ENCODE measurements around the gene CERS6. TPM values are rescaled to one million over a fixed set of nuclear protein-coding genes. Genes with fewer than 3 reads are reported as not detected.

CERS6 gene
- total RNA-seq, 1 experiment from 2014 or later: 30.3 TPM

DNA sequence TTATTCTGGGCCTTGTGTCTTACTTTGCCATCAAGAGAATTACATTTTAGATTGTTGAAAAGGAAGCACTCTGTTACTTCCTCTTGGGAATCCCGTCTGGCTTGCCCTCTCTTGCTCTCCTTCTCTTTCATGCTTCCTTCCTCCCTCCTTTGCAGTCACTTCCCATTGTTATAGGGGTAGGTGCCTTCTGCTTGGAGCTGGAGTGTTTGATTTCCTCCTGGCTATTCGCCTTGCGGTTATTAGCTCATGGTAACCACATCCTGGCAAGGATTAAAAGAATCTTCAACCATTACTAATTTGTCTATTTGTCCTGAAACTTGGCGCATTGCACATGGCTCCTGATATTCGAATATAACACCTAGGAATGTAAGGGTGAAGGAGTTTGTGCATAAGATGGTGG is 115.0 kb downstream of the CERS6 start:
- no peak for ATAC-seq
- POLR2A ChIA-PET: no interaction called here
- no peaks in the 10 kb centered on the region for H3K27me3 ChIP-seq (ENCODE audit: control insufficient read depth, insufficient read depth, low read length)
- H3K9me3 ChIP-seq (ENCODE audit: control insufficient read depth, insufficient read depth, low read depth, low read length): no peaks in the 10 kb centered on the region
- no peak for DNase-seq (ENCODE audit: low read depth, low spot score)
- intact Hi-C loops (cut with micrococcal nuclease; ENCODE audit: unreplicated experiment): no loop called here
- H3K4me3 ChIP-seq (ENCODE audit: low read depth in 2 of 2, low read length in 2 of 2): no peak overlapping the region
- TF ChIP-seq SIN3A (IDR thresholded peaks at IDR 0.05; ENCODE audit: borderline replicate concordance, insufficient read depth, low read depth, low read length): no peak
- no peak for TF ChIP-seq POLR2AphosphoS5 (IDR thresholded peaks at IDR 0.05; ENCODE audit: low read depth, low read length)
- TF ChIP-seq, protein P1, sequence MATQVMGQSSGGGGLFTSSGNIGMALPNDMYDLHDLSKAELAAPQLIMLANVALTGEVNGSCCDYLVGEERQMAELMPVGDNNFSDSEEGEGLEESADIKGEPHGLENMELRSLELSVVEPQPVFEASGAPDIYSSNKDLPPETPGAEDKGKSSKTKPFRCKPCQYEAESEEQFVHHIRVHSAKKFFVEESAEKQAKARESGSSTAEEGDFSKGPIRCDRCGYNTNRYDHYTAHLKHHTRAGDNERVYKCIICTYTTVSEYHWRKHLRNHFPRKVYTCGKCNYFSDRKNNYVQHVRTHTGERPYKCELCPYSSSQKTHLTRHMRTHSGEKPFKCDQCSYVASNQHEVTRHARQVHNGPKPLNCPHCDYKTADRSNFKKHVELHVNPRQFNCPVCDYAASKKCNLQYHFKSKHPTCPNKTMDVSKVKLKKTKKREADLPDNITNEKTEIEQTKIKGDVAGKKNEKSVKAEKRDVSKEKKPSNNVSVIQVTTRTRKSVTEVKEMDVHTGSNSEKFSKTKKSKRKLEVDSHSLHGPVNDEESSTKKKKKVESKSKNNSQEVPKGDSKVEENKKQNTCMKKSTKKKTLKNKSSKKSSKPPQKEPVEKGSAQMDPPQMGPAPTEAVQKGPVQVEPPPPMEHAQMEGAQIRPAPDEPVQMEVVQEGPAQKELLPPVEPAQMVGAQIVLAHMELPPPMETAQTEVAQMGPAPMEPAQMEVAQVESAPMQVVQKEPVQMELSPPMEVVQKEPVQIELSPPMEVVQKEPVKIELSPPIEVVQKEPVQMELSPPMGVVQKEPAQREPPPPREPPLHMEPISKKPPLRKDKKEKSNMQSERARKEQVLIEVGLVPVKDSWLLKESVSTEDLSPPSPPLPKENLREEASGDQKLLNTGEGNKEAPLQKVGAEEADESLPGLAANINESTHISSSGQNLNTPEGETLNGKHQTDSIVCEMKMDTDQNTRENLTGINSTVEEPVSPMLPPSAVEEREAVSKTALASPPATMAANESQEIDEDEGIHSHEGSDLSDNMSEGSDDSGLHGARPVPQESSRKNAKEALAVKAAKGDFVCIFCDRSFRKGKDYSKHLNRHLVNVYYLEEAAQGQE (IDR thresholded peaks at IDR 0.05; ENCODE audit: insufficient read depth in 1 of 2, low read depth in 2 of 2, low read length in 1 of 2): no peak
- CTCF ChIA-PET: no interaction called here
- H3K27ac ChIP-seq (ENCODE audit: low read length): no peak overlapping the region
- no peaks in the 10 kb centered on the region for H3K4me1 ChIP-seq (ENCODE audit: control insufficient read depth, insufficient read depth, low read length)
- BruUV-seq (replicated peaks): no TSS peak
- H3K36me3 ChIP-seq (ENCODE audit: control insufficient read depth, insufficient read depth, low read length): no peaks in the 10 kb centered on the region
- in situ Hi-C loops (cut with HindIII; ENCODE audit: low pct_unique_long_range_greater_than_20kb, low sequenced_read_pairs): no loop called here

DNA sequence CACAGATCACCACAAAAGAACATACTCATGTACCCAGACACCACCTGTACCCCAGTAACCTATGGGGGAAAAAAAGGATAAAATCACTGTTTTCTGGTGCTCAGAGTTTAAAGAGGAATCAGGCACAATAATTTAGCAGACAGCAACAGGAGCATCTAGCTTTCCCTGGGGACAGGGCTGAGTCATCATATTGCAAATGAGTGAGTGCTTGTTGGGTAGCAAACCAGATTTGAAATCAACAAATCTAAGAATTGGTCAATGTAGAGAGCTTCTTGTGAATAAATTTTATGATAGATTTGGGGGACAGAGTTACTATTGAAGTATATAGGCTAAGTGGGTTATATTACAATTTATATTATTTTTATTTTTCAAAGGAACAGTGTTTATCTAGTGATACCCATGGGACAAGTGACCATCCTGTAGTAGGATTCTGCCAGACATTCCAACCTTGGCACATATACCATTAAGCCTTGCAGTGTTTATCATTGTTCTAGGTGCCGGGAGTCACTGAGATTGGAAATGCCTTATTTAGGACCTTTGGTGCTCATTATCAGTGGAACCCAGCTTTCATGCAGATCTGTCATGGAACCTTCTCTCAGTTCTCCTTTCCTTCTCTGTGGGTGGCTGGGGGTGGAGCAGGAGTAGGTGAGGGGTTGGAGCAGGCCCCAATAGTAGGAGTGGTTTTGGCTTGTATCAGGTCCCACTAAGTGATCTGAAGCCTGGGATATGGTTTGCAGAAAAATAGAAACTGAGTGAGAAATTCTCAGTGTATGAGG is 117.2 kb downstream of the CERS6 start:
- H3K4me3 ChIP-seq (ENCODE audit: low read depth in 2 of 2, low read length in 2 of 2): no peak overlapping the region
- CTCF ChIA-PET: no interaction called here
- ATAC-seq (no peak), DNase-seq (ENCODE audit: low read depth, low spot score) (no peak)
- POLR2A ChIA-PET: no interaction called here
- intact Hi-C loops (cut with micrococcal nuclease; ENCODE audit: unreplicated experiment) (no loop called here), in situ Hi-C loops (cut with HindIII; ENCODE audit: low pct_unique_long_range_greater_than_20kb, low sequenced_read_pairs) (no loop called here)
- TF ChIP-seq SIN3A (IDR thresholded peaks at IDR 0.05; ENCODE audit: borderline replicate concordance, insufficient read depth, low read depth, low read length) (no peak), TCF7L2 (IDR thresholded peaks at IDR 0.05; ENCODE audit: low read depth, low read length) (no peak), POLR2AphosphoS5 (IDR thresholded peaks at IDR 0.05; ENCODE audit: low read depth, low read length) (no peak)
- TF ChIP-seq, protein P2, sequence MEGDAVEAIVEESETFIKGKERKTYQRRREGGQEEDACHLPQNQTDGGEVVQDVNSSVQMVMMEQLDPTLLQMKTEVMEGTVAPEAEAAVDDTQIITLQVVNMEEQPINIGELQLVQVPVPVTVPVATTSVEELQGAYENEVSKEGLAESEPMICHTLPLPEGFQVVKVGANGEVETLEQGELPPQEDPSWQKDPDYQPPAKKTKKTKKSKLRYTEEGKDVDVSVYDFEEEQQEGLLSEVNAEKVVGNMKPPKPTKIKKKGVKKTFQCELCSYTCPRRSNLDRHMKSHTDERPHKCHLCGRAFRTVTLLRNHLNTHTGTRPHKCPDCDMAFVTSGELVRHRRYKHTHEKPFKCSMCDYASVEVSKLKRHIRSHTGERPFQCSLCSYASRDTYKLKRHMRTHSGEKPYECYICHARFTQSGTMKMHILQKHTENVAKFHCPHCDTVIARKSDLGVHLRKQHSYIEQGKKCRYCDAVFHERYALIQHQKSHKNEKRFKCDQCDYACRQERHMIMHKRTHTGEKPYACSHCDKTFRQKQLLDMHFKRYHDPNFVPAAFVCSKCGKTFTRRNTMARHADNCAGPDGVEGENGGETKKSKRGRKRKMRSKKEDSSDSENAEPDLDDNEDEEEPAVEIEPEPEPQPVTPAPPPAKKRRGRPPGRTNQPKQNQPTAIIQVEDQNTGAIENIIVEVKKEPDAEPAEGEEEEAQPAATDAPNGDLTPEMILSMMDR (IDR thresholded peaks at IDR 0.05): no peak
- TF ChIP-seq, protein P1 (IDR thresholded peaks at IDR 0.05; ENCODE audit: insufficient read depth in 1 of 2, low read depth in 2 of 2, low read length in 1 of 2): no peak
- no peaks in the 10 kb centered on the region for H3K27me3 ChIP-seq (ENCODE audit: control insufficient read depth, insufficient read depth, low read length)
- no TSS peak for BruUV-seq (replicated peaks)
- no peaks in the 10 kb centered on the region for H3K4me1 ChIP-seq (ENCODE audit: control insufficient read depth, insufficient read depth, low read length)
- no peaks in the 10 kb centered on the region for H3K36me3 ChIP-seq (ENCODE audit: control insufficient read depth, insufficient read depth, low read length)
- no peak overlapping the region for H3K27ac ChIP-seq (ENCODE audit: low read length)
- no peaks in the 10 kb centered on the region for H3K9me3 ChIP-seq (ENCODE audit: control insufficient read depth, insufficient read depth, low read depth, low read length)
